NOMO-1 treated with dmso at 0.1 percent for 144 hours (cell line): ENCODE results near the gene TFF2.

Source experiments
- DNase-seq: peaks from one replicate; lab custom pipeline; 2025; ENCODE audit not compliant: unreplicated experiment; lab: John Stamatoyannopoulos, UW

TFF2 gene

GRCh38 chr21:42384156-42384945 is 33.6 kb upstream of the TFF2 start:
- DNase-seq, result no peak

GRCh38 chr21:42383331-42383730 is 32.5 kb upstream of the TFF2 start:
- no peak for DNase-seq

- DNase-seq, result no peak
Measured at GRCh38 chr21:42382915-42383314, 32.1 kb upstream of the TFF2 start.

- peak; percentile 10 for DNase-seq
Measured at GRCh38 chr21:42381347-42381984, 30.7 kb upstream of the TFF2 start.

- no peak for DNase-seq
Measured at GRCh38 chr21:42379426-42380215, 28.8 kb upstream of the TFF2 start.

- DNase-seq, result no peak
Measured at GRCh38 chr21:42378418-42378817, 27.6 kb upstream of the TFF2 start.

- no peak for DNase-seq
Measured at GRCh38 chr21:42377951-42378340, 27.2 kb upstream of the TFF2 start.

- no peak for DNase-seq
Measured at GRCh38 chr21:42377211-42377950, 26.6 kb upstream of the TFF2 start.

- no peak for DNase-seq
Measured at GRCh38 chr21:42376338-42376982, 25.7 kb upstream of the TFF2 start.

GRCh38 chr21:42375966-42376337 is 25.2 kb upstream of the TFF2 start:
- DNase-seq, result no peak

GRCh38 chr21:42375506-42375905 is 24.7 kb upstream of the TFF2 start:
- no peak for DNase-seq

GRCh38 chr21:42374864-42375499 is 24.2 kb upstream of the TFF2 start:
- no peak for DNase-seq

GRCh38 chr21:42374457-42374856 is 23.7 kb upstream of the TFF2 start:
- DNase-seq, result no peak

- no peak for DNase-seq
Measured at GRCh38 chr21:42373908-42374455, 23.2 kb upstream of the TFF2 start.

GRCh38 chr21:42373196-42373907 is 22.6 kb upstream of the TFF2 start:
- DNase-seq, result no peak

- DNase-seq, result no peak
Measured at GRCh38 chr21:42370894-42371654, 20.3 kb upstream of the TFF2 start.

GRCh38 chr21:42369821-42370220 is 19.0 kb upstream of the TFF2 start:
- DNase-seq, result no peak

GRCh38 chr21:42367367-42368165 is 16.8 kb upstream of the TFF2 start:
- no peak for DNase-seq
